HEK293 (cell line): ENCODE data around the gene LAT.

Experiments
- CTCF ChIP-seq: fragments of 450-650 bp; formaldehyde crosslinking; IDR thresholded peaks from 2 replicates; pipeline ENCODE4 v1.5.1; 2016; ENCODE audit warnings: missing biosample characterization, missing genetic modification characterization
- KLF1 ChIP-seq: fragments of 450-650 bp; formaldehyde crosslinking; IDR thresholded peaks from 2 replicates; pipeline ENCODE4 v1.5.1; 2016; ENCODE audit warnings: missing biosample characterization, missing genetic modification characterization
- ZNF335 ChIP-seq: fragments of 450-650 bp; formaldehyde crosslinking; conservative IDR thresholded peaks from 2 replicates; pipeline ENCODE4 v1.5.1; 2016; ENCODE audit warnings: missing biosample characterization, missing genetic modification characterization
- ZNF571 ChIP-seq: fragments of 450-650 bp; formaldehyde crosslinking; IDR thresholded peaks from 2 replicates; pipeline ENCODE4 v1.5.0; 2017; ENCODE audit warnings: missing biosample characterization, missing genetic modification characterization

DNA sequence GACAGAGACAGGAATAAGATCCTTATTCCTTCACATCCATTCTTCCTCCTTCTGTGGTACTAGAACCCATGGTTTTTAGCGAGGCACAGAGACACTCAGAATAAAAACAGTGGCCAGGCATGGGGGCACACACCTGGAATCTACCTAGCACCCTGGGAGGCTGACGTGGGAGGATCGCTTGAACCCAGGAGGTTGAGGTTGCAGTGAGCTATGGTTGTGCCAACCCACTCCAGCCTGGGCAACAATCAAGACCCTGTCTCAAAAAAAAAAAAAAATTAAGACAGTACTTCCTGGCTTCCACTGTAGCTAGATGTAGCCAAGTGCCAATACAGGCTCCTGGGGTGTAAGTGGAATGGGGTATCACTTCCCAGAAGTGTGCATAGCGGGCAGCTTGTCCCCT, 17.7 kb upstream of the LAT start:
- TF ChIP-seq CTCF: no peak
- TF ChIP-seq ZNF335 (tag by site-specific recombination): no peak
- TF ChIP-seq ZNF571 (tag by site-specific recombination): no peak
- TF ChIP-seq KLF1 (tag by site-specific recombination): no peak
